Esophagus (tissue), 2 donors: ENCODE data around the gene KIF26A. TPM values are rescaled to one million over a fixed set of nuclear protein-coding genes. Genes with fewer than 3 reads are reported as not detected.
"Not testable (repeated sequence)": the region's sequence is repeated elsewhere in the genome, so short reads cannot be mapped to it uniquely, and the experiment has no call there.

Source experiments
- H3K27ac ChIP-seq, 2 donors: one replicate each; pipeline ENCODE4 v1.5.1; 2013; ENCODE audit warnings: low read depth in 2 of 2, mild to moderate bottlenecking in 2 of 2, inconsistent platforms in 1 of 2, low read length in 1 of 2, moderate library complexity in 1 of 2
- H3K27me3 ChIP-seq, 2 donors: one replicate each; pipeline ENCODE4 v1.6.1; 2013; ENCODE audit warnings: low read length in 2 of 2, control low read depth in 1 of 2, mild to moderate bottlenecking in 1 of 2; ENCODE audit not compliant: insufficient read depth in 2 of 2, control insufficient read depth in 1 of 2
- H3K36me3 ChIP-seq, 2 donors: one replicate each; pipeline ENCODE4 v1.6.1; 2013; ENCODE audit warnings: low read length in 1 of 2; ENCODE audit not compliant: control insufficient read depth in 2 of 2, insufficient read depth in 2 of 2
- H3K4me1 ChIP-seq, 2 donors: one replicate each; pipeline ENCODE4 v1.6.1; 2013; ENCODE audit warnings: low read length in 1 of 2; ENCODE audit not compliant: control insufficient read depth in 2 of 2, insufficient read depth in 2 of 2
- H3K4me3 ChIP-seq, 2 donors: one replicate each; pipeline ENCODE4 v1.5.1; 2013; ENCODE audit warnings: low read length in 2 of 2, mild to moderate bottlenecking in 2 of 2, low read depth in 1 of 2, moderate library complexity in 1 of 2
- H3K9me3 ChIP-seq, 2 donors: one replicate each; pipeline ENCODE4 v1.6.1; 2013; ENCODE audit warnings: mild to moderate bottlenecking in 2 of 2, low read depth in 1 of 2, low read length in 1 of 2, moderate library complexity in 1 of 2; ENCODE audit not compliant: control insufficient read depth in 2 of 2, insufficient read depth in 1 of 2
- WGBS, 2 donors: extraction: QIAGEN DNeasy Blood & Tissue Kit; methylation state at CpG; one replicate each; pipeline ENCODE4 v1.1.7; 2013; 5-methylcytosine and 5-hydroxymethylcytosine counted together
- polyA plus RNA-seq, 2 donors: library from polyadenylated mRNA; stranded (reverse); fragments of 200-250 nt; gene quantifications; one replicate each; pipeline ENCODE4 v1.2.3, GENCODE V29; 2013
- donor health status: healthy with polysubstance abuse.
- donor health status: Bipolar disorder and iron deficiency.

The KIF26A gene
- polyA plus RNA-seq, 2 donors, result 0.73 to 1.8 TPM

DNA sequence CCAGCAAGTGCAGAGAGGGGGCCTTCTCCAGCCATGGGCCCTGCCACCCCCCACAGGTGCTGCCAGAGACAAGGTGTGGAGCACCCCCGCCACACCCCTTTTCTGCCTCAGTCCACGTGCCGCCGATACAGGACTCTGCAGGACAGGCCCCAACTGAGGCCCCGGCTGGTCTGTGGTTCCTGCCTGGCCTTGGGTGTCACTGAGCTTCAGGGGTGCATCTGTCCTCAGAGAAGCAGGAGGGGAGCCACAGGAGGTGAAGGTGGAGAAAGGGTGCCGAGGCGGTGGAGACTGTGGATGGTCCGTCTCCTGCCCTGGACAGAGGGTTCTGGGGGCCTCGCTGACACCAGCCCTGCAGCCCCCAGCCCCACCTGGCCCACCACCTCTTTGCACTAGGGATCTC is 63.1 kb downstream of the KIF26A start:
- 79 to 85% methylated on average over 9 of the region's 9 CpGs for WGBS, 2 donors
- H3K4me3 ChIP-seq, result no peak overlapping the region
- no peaks in the 10 kb centered on the region for H3K36me3 ChIP-seq
- H3K27me3 ChIP-seq, result no peaks in the 10 kb centered on the region
- H3K9me3 ChIP-seq, result no peaks in the 10 kb centered on the region
- no peak overlapping the region for H3K27ac ChIP-seq
- H3K4me1 ChIP-seq, result peaks cover 3 to 6% of the 10 kb centered on the region in 2 donors

DNA sequence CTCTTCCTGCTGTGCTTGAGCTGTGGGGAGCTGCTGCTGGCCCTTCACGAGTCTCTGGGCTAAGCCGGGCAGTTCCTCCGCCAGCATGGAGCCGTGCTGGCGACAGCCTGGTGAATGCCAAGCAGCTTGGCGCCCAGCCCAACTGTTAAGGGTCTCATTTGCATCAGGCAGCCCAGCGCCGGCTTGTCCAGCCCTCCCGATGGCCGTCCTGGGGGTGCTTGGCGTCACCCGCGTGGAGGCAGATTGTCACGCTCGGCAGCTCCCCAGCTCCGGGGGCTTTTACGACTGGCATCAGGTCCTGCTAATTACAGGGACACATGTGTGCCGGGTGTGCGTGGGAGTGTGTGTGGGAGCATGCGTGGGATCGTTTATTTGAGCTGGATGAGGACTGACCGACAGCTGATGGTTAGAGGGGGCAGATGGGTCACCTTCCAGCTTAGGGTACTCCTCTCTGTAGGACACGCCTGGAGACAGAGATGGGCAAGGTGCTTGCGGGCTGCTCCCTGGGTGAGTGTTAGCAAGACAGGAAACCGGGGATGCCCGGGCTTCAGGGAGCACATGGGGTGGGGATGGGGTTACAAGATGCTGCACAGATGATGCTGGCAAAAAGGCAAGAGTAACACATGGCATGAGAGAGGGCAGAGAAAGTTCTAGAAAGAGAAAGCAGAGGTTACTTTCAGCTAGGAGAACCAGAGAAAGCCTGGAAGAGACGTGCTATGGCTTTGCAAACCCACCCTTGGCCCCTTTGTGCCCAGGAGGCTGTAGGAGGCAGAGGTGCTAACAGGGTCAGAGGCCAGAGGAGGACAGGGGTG is 64.1 kb downstream of the KIF26A start:
- Histone ChIP-seq H3K9me3 (no peaks in the 10 kb centered on the region), H3K4me3 (no peak overlapping the region), H3K36me3 (no peaks in the 10 kb centered on the region), H3K4me1 (no peaks in the 10 kb centered on the region), H3K27me3 (no peaks in the 10 kb centered on the region), H3K27ac (no peak overlapping the region)
- 51 to 61% methylated on average over 27 of the region's 27 CpGs for WGBS, 2 donors

DNA sequence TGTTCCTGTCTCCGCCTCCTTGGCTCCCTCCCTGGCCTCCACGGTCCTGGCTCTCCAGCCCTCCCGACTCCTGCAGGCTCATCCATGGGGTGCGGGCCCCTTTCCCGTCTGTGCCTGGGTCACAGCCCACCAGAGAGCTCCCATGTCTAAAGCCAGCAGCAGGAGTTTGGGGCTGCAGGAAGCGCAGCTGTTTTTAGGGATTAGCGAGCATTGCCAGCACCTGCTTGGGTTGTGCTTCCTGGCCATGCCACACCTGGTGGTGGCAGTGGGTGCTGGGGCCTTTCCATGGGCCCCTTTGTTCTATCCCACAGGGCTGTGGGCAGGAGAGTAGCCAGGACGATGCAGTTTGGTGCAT is 64.7 kb downstream of the KIF26A start:
- no peak overlapping the region for H3K4me3 ChIP-seq
- H3K27ac ChIP-seq, result no peak overlapping the region
- no peaks in the 10 kb centered on the region for H3K4me1 ChIP-seq
- no peaks in the 10 kb centered on the region for H3K27me3 ChIP-seq
- no peaks in the 10 kb centered on the region for H3K9me3 ChIP-seq
- no peaks in the 10 kb centered on the region for H3K36me3 ChIP-seq
- 68 to 76% methylated on average over 8 of the region's 8 CpGs for WGBS, 2 donors

GRCh38 chr14:104204660-104205149 is 66.3 kb downstream of the KIF26A start:
- Histone ChIP-seq H3K27ac (no peak overlapping the region), H3K36me3 (no peaks in the 10 kb centered on the region), H3K9me3 (no peaks in the 10 kb centered on the region), H3K27me3 (no peaks in the 10 kb centered on the region), H3K4me1 (no peaks in the 10 kb centered on the region), H3K4me3 (no peak overlapping the region)
- WGBS, 2 donors, result 95 to 97% methylated on average over 2 of the region's 2 CpGs

- WGBS, 2 donors, result 78 to 80% methylated on average over 6 of the region's 6 CpGs
- no peak overlapping the region for H3K4me3 ChIP-seq
- no peaks in the 10 kb centered on the region for H3K4me1 ChIP-seq
- H3K27ac ChIP-seq, result no peak overlapping the region
- no peaks in the 10 kb centered on the region for H3K9me3 ChIP-seq
- H3K36me3 ChIP-seq, result no peaks in the 10 kb centered on the region
- no peaks in the 10 kb centered on the region for H3K27me3 ChIP-seq
Observed at GRCh38 chr14:104205781-104206180, 67.4 kb downstream of the KIF26A start.

- Histone ChIP-seq H3K27me3 (no peaks in the 10 kb centered on the region), H3K36me3 (no peaks in the 10 kb centered on the region), H3K4me1 (no peaks in the 10 kb centered on the region), H3K9me3 (no peaks in the 10 kb centered on the region), H3K27ac (no peak overlapping the region), H3K4me3 (no peak overlapping the region)
- WGBS, 2 donors, result 24 to 33% methylated on average over 14 to 15 of the region's 15 CpGs
Observed at GRCh38 chr14:104206281-104206904, 68.0 kb downstream of the KIF26A start.

DNA sequence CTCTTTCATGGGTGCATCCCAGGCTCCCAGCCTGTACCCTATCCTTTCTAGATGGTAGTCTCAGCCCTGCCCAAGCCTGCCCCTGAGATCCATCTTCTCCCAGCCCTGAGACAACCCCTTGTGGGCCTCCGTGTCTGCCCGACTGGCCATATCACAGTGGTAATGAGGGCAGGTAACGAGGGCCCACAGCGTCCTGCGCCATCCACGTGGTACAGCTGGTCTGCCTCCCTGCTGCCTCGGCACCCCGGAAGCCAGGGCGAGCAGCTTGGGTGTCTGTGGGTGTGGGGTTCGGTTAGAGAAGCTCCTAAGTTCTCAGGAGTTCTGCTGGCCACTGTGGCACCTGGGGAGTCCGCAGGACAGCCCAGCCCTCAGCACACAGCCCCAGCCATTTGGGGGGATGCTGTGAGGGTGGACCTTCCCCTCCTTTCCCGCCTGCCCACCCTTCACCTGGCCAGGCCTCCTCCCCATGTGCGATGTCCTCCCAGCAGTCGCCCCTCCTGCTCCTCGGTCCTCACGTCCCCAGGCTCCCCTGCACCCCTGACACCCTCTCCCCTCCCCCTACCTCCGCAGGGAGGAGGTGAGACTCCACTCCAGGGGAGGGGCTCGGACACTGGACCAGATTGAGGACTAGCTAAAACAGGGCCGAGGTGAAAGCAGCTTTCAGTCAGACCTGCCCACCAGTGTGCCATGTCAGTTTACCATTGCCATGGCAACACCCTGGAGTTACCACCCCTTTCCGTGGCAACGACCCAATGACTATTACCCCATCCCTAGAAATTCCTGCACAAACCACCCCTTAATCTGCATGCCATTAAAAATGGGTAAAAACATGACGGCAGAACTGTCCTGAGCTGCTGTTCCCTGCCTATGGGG is 69.0 kb downstream of the KIF26A start:
- no peaks in the 10 kb centered on the region for H3K4me1 ChIP-seq
- no peaks in the 10 kb centered on the region for H3K27me3 ChIP-seq
- H3K36me3 ChIP-seq, result no peaks in the 10 kb centered on the region
- H3K9me3 ChIP-seq, result no peaks in the 10 kb centered on the region
- no peak overlapping the region for H3K27ac ChIP-seq
- 87% methylated on average over 22 of the region's 22 CpGs for WGBS, 2 donors
- no peak overlapping the region for H3K4me3 ChIP-seq

- not testable (repeated sequence) for H3K4me1 ChIP-seq, H3K36me3 ChIP-seq, H3K4me3 ChIP-seq, H3K27ac ChIP-seq, H3K27me3 ChIP-seq, H3K9me3 ChIP-seq
- 79 to 88% methylated on average over 7 to 13 of the region's 13 CpGs for WGBS, 2 donors
Observed at GRCh38 chr14:104208015-104208295, 69.6 kb downstream of the KIF26A start.

DNA sequence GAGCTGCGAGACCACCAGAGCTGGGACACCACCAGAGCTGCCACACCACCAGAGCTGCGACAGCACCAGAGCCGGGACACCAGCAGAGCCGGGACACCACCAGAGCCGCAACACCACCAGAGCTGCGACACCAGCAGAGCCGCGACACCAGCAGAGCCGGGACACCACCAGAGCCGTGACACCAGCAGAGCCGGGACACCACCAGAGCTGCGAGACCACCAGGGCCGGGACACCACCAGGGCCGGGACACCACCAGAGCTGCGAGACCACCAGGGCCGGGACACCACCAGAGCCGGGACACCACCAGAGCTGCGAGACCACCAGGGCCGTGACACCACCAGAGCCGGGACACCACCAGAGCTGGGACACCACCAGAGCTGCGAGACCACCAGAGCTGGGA is 69.9 kb downstream of the KIF26A start:
- not testable (repeated sequence) for H3K27ac ChIP-seq, H3K36me3 ChIP-seq, H3K4me3 ChIP-seq, H3K27me3 ChIP-seq, H3K9me3 ChIP-seq, H3K4me1 ChIP-seq
- 94 to 95% methylated on average over 20 to 21 of the region's 21 CpGs for WGBS, 2 donors
